GM21423 (cell line): ENCODE data around the gene HERC3.

Source experiments
- ATAC-seq: cut with Tn5 transposase; IDR thresholded peaks from one replicate; pipeline ENCODE4 v1.9.1; 2021; ENCODE audit warnings: mild to moderate bottlenecking, moderate library complexity; ENCODE audit not compliant: unreplicated experiment

The HERC3 gene

GRCh38 chr4:88713782-88714181 lies 121.5 kb downstream of the HERC3 start:
- ATAC-seq, result no peak

GRCh38 chr4:88718098-88718497 lies 125.8 kb downstream of the HERC3 start:
- ATAC-seq, result no peak

- ATAC-seq, result no peak
Measured at GRCh38 chr4:88719381-88719780, 127.1 kb downstream of the HERC3 start.

- ATAC-seq, result no peak
Measured at GRCh38 chr4:88720451-88721428, 128.5 kb downstream of the HERC3 start.

GRCh38 chr4:88722276-88722780 lies 130.0 kb downstream of the HERC3 start:
- ATAC-seq, result no peak

- no peak for ATAC-seq
Measured at GRCh38 chr4:88722828-88723227, 130.5 kb downstream of the HERC3 start.

- no peak for ATAC-seq
Measured at GRCh38 chr4:88724406-88724805, 132.1 kb downstream of the HERC3 start.

- no peak for ATAC-seq
Measured at GRCh38 chr4:88725143-88725542, 132.9 kb downstream of the HERC3 start.

- no peak for ATAC-seq
Measured at GRCh38 chr4:88725986-88726385, 133.7 kb downstream of the HERC3 start.

GRCh38 chr4:88728146-88728545 lies 135.9 kb downstream of the HERC3 start:
- ATAC-seq, result no peak

GRCh38 chr4:88729146-88729760 lies 137.0 kb downstream of the HERC3 start:
- ATAC-seq, result no peak

GRCh38 chr4:88730811-88731210 lies 138.5 kb downstream of the HERC3 start:
- ATAC-seq, result no peak

GRCh38 chr4:88731381-88731780 lies 139.1 kb downstream of the HERC3 start:
- ATAC-seq, result no peak

GRCh38 chr4:88732714-88733368 lies 140.6 kb downstream of the HERC3 start:
- ATAC-seq, result no peak

- ATAC-seq, result no peak
Measured at GRCh38 chr4:88734403-88734949, 142.2 kb downstream of the HERC3 start.

- ATAC-seq, result no peak
Measured at GRCh38 chr4:88735564-88735963, 143.3 kb downstream of the HERC3 start.

- no peak for ATAC-seq
Measured at GRCh38 chr4:88736264-88736663, 144.0 kb downstream of the HERC3 start.

GRCh38 chr4:88737307-88737941 lies 145.1 kb downstream of the HERC3 start:
- ATAC-seq, result peak; percentile 97

- ATAC-seq, result no peak
Measured at GRCh38 chr4:88738180-88738579, 145.9 kb downstream of the HERC3 start.

GRCh38 chr4:88742561-88742960 lies 150.3 kb downstream of the HERC3 start:
- ATAC-seq, result no peak

GRCh38 chr4:88743696-88744095 lies 151.4 kb downstream of the HERC3 start:
- no peak for ATAC-seq
